Nephron (organoid): ENCODE data around the gene ZNF488.

Source experiments
- H3K27ac Mint-ChIP-seq, 3 experiments: 2 replicates each; pipeline ENCODE4 v1.8.0; 2020; ENCODE audit warnings: mixed read lengths in 3 of 3, mild to moderate bottlenecking in 2 of 3, moderate library complexity in 1 of 3
- H3K27me3 Mint-ChIP-seq: 2 replicates; pipeline ENCODE4 v1.8.0; 2021; ENCODE audit warnings: low read depth, mild to moderate bottlenecking, moderate library complexity, mixed read lengths
- H3K36me3 Mint-ChIP-seq: 2 replicates; pipeline ENCODE4 v1.8.0; 2020; ENCODE audit warnings: low read depth, mixed read lengths
- H3K4me1 Mint-ChIP-seq: 2 replicates; pipeline ENCODE4 v1.8.0; 2020; ENCODE audit warnings: mixed read lengths
- H3K4me3 Mint-ChIP-seq, 3 experiments: 2 replicates each; pipeline ENCODE4 v1.8.0; 2020; ENCODE audit warnings: mild to moderate bottlenecking in 3 of 3, mixed read lengths in 3 of 3, moderate library complexity in 2 of 3
- H3K9me3 Mint-ChIP-seq: 2 replicates; pipeline ENCODE4 v1.8.0; 2020; ENCODE audit warnings: mixed read lengths
- TF ChIP-seq, protein P1 (sequence below), 3 experiments: fragments of 200-600 bp; sonication (generic); IDR thresholded peaks; one replicate each; pipeline ENCODE4 v1.5.0; 2021; ENCODE audit warnings: antibody characterized with exemption in 3 of 3; ENCODE audit not compliant: unreplicated experiment in 3 of 3

Gene ZNF488

DNA sequence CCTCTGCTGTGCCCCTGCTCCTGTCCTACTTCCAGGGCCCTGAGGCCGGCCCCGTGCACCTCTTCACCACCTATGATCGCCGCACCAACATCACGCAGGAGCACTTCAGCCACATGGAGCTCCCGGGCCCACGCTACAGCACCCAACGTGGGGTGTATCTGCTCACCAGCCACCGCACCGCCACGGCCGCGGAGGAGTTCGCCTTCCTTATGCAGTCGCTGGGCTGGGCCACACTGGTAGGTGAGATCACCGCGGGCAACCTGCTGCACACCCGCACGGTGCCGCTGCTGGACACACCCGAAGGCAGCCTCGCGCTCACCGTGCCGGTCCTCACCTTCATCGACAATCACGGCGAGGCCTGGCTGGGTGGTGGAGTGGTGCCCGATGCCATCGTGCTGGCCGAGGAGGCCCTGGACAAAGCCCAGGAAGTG lies 34.1 kb downstream of the ZNF488 start:
- Mint-ChIP-seq H3K4me3 (no peak overlapping the region), H3K27ac (no peak overlapping the region), H3K9me3 (no peaks in the 10 kb centered on the region), H3K36me3 (no peaks in the 10 kb centered on the region), H3K4me1 (peaks cover 5% of the 10 kb centered on the region), H3K27me3 (peaks cover 16% of the 10 kb centered on the region)
- TF ChIP-seq, protein P1, sequence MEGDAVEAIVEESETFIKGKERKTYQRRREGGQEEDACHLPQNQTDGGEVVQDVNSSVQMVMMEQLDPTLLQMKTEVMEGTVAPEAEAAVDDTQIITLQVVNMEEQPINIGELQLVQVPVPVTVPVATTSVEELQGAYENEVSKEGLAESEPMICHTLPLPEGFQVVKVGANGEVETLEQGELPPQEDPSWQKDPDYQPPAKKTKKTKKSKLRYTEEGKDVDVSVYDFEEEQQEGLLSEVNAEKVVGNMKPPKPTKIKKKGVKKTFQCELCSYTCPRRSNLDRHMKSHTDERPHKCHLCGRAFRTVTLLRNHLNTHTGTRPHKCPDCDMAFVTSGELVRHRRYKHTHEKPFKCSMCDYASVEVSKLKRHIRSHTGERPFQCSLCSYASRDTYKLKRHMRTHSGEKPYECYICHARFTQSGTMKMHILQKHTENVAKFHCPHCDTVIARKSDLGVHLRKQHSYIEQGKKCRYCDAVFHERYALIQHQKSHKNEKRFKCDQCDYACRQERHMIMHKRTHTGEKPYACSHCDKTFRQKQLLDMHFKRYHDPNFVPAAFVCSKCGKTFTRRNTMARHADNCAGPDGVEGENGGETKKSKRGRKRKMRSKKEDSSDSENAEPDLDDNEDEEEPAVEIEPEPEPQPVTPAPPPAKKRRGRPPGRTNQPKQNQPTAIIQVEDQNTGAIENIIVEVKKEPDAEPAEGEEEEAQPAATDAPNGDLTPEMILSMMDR (IDR thresholded peaks at IDR 0.05; ENCODE audit: unreplicated experiment in 3 of 3): no peak

DNA sequence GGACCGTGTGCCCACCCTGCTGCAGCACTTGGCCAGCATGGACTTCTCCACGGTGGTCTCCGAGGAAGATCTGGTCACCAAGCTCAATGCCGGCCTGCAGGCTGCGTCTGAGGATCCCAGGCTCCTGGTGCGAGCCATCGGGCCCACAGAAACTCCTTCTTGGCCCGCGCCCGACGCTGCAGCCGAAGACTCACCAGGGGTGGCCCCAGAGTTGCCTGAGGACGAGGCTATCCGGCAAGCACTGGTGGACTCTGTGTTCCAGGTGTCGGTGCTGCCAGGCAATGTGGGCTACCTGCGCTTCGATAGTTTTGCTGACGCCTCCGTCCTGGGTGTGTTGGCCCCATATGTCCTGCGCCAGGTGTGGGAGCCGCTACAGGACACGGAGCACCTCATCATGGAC lies 34.6 kb downstream of the ZNF488 start:
- H3K4me1 Mint-ChIP-seq: peaks cover 5% of the 10 kb centered on the region
- TF ChIP-seq, protein P1 (IDR thresholded peaks at IDR 0.05; ENCODE audit: unreplicated experiment in 3 of 3): no peak
- no peak overlapping the region for H3K27ac Mint-ChIP-seq
- H3K4me3 Mint-ChIP-seq: no peak overlapping the region
- H3K36me3 Mint-ChIP-seq: no peaks in the 10 kb centered on the region
- H3K9me3 Mint-ChIP-seq: no peaks in the 10 kb centered on the region
- peaks cover 16% of the 10 kb centered on the region for H3K27me3 Mint-ChIP-seq

DNA sequence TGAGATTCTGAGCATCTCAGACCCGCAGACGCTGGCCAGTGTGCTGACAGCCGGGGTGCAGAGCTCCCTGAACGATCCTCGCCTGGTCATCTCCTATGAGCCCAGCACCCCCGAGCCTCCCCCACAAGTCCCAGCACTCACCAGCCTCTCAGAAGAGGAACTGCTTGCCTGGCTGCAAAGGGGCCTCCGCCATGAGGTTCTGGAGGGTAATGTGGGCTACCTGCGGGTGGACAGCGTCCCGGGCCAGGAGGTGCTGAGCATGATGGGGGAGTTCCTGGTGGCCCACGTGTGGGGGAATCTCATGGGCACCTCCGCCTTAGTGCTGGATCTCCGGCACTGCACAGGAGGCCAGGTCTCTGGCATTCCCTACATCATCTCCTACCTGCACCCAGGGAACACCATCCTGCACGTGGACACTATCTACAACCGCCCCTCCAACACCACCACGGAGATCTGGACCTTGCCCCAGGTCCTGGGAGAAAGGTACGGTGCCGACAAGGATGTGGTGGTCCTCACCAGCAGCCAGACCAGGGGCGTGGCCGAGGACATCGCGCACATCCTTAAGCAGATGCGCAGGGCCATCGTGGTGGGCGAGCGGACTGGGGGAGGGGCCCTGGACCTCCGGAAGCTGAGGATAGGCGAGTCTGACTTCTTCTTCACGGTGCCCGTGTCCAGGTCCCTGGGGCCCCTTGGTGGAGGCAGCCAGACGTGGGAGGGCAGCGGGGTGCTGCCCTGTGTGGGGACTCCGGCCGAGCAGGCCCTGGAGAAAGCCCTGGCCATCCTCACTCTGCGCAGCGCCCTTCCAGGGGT lies 35.2 kb downstream of the ZNF488 start:
- Mint-ChIP-seq H3K36me3 (no peaks in the 10 kb centered on the region), H3K27me3 (peaks cover 12% of the 10 kb centered on the region), H3K9me3 (no peaks in the 10 kb centered on the region), H3K4me3 (no peak overlapping the region), H3K4me1 (peaks cover 5% of the 10 kb centered on the region), H3K27ac (no peak overlapping the region)
- TF ChIP-seq, protein P1 (IDR thresholded peaks at IDR 0.05; ENCODE audit: unreplicated experiment in 3 of 3): no peak

DNA sequence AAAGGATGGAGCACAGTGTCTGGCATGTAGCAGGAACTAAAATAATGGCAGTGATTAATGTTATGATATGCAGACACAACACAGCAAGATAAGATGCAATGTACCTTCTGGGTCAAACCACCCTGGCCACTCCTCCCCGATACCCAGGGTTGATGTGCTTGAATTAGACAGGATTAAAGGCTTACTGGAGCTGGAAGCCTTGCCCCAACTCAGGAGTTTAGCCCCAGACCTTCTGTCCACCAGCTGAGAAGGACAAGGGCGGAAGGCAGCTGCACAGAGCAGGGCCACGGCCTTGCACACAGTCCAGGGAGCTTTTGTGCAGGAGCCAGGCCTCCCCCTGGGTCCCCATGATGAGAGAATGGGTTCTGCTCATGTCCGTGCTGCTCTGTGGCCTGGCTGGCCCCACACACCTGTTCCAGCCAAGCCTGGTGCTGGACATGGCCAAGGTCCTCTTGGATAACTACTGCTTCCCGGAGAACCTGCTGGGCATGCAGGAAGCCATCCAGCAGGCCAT lies 35.9 kb downstream of the ZNF488 start, which contains the start of gene RBP3:
RBP3 (plus strand) TSS at position 226 of the 514 bp plus-strand sequence; CDS start at position 348, 122 bp downstream.
- no peaks in the 10 kb centered on the region for H3K36me3 Mint-ChIP-seq
- peak within 1 kb of the TSS in 1 of 3 experiments; percentile 41 for H3K27ac Mint-ChIP-seq
- no peak within 1 kb of the TSS for H3K4me3 Mint-ChIP-seq
- no peaks in the 10 kb centered on the region for H3K9me3 Mint-ChIP-seq
- peaks cover 5% of the 10 kb centered on the region for H3K4me1 Mint-ChIP-seq
- H3K27me3 Mint-ChIP-seq: peaks cover 5% of the 10 kb centered on the region
- TF ChIP-seq, protein P1 (IDR thresholded peaks at IDR 0.05; ENCODE audit: unreplicated experiment in 3 of 3): no peak

DNA sequence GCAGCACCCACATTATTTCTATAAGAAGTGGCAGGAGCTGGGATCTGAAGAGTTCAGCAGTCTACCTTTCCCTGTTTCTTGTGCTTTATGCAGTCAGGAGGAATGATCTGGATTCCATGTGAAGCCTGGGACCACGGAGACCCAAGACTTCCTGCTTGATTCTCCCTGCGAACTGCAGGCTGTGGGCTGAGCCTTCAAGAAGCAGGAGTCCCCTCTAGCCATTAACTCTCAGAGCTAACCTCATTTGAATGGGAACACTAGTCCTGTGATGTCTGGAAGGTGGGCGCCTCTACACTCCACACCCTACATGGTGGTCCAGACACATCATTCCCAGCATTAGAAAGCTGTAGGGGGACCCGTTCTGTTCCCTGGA lies 36.8 kb downstream of the ZNF488 start:
- no peak overlapping the region for H3K27ac Mint-ChIP-seq
- peaks cover 5% of the 10 kb centered on the region for H3K4me1 Mint-ChIP-seq
- TF ChIP-seq, protein P1 (IDR thresholded peaks at IDR 0.05; ENCODE audit: unreplicated experiment in 3 of 3): no peak
- H3K9me3 Mint-ChIP-seq: no peaks in the 10 kb centered on the region
- no peak overlapping the region for H3K4me3 Mint-ChIP-seq
- H3K27me3 Mint-ChIP-seq: peaks cover 4% of the 10 kb centered on the region
- no peaks in the 10 kb centered on the region for H3K36me3 Mint-ChIP-seq
